Ascending aorta (tissue), 2 donors: ENCODE results near the gene LRIG1. TPM values are rescaled to one million over a fixed set of nuclear protein-coding genes. Genes with fewer than 3 reads are reported as not detected.

Experiments used
- DNase-seq, 2 donors: peaks; one replicate each; pipeline ENCODE4 v3.0.0-alpha.2; 2019; ENCODE audit warnings: low spot score in 2 of 2
- H3K27ac ChIP-seq, 2 donors: fragments of 200-600 bp; sonication (generic); one replicate each; pipeline ENCODE4 v1.5.1; 2016 to 2017; ENCODE audit warnings: mild to moderate bottlenecking in 1 of 2
- H3K27me3 ChIP-seq: fragments of 200-600 bp; sonication (generic); one replicate; pipeline ENCODE4 v1.5.1; 2017
- H3K36me3 ChIP-seq, 2 donors: fragments of 200-600 bp; sonication (generic); one replicate each; pipeline ENCODE4 v1.5.1; 2016
- H3K4me1 ChIP-seq, 2 donors: fragments of 200-600 bp; sonication (generic); one replicate each; pipeline ENCODE4 v1.5.1; 2016 to 2017; ENCODE audit warnings: mild to moderate bottlenecking in 1 of 2
- H3K4me3 ChIP-seq, 2 donors: fragments of 200-600 bp; sonication (generic); one replicate each; pipeline ENCODE4 v1.5.1; 2016 to 2017; ENCODE audit warnings: mild to moderate bottlenecking in 1 of 2
- H3K9me3 ChIP-seq, 2 donors: fragments of 200-600 bp; sonication (generic); one replicate each; pipeline ENCODE4 v1.5.1; 2016
- intact Hi-C: fragments of 100-400 bp; cut with DNase I; formaldehyde crosslinking; loops from one replicate; pipeline ENCODE4 v1.15.1; 2023
- total RNA-seq: library from RNA; depleted of rRNA; stranded (reverse); fragments of >200 nt; gene quantifications from one replicate; pipeline ENCODE4 v1.1.0, GENCODE V29; 2016
- TF ChIP-seq, protein P1 (sequence below), 3 experiments: fragments of 200-600 bp in 2 of 3; fragments of 450-650 bp in 1 of 3; sonication (generic) in 2 of 3; IDR thresholded peaks; one replicate each; pipeline ENCODE4 v1.5.1; 2016 to 2019; ENCODE audit warnings: antibody characterized with exemption in 3 of 3, mild to moderate bottlenecking in 1 of 3, moderate library complexity in 1 of 3

The LRIG1 gene
- total RNA-seq, 1 donor from 2014 or later: 62.3 TPM

GRCh38 chr3:66411474-66411873, 89.3 kb downstream of the LRIG1 start:
- no peaks in the 10 kb centered on the region for H3K9me3 ChIP-seq
- H3K27ac ChIP-seq: no peak overlapping the region
- H3K4me3 ChIP-seq: no peak overlapping the region
- TF ChIP-seq, protein P1, sequence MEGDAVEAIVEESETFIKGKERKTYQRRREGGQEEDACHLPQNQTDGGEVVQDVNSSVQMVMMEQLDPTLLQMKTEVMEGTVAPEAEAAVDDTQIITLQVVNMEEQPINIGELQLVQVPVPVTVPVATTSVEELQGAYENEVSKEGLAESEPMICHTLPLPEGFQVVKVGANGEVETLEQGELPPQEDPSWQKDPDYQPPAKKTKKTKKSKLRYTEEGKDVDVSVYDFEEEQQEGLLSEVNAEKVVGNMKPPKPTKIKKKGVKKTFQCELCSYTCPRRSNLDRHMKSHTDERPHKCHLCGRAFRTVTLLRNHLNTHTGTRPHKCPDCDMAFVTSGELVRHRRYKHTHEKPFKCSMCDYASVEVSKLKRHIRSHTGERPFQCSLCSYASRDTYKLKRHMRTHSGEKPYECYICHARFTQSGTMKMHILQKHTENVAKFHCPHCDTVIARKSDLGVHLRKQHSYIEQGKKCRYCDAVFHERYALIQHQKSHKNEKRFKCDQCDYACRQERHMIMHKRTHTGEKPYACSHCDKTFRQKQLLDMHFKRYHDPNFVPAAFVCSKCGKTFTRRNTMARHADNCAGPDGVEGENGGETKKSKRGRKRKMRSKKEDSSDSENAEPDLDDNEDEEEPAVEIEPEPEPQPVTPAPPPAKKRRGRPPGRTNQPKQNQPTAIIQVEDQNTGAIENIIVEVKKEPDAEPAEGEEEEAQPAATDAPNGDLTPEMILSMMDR (IDR thresholded peaks at IDR 0.05): no peak
- DNase-seq: peak in 1 of 2 donors; percentile 59
- H3K4me1 ChIP-seq: peaks cover 6 to 24% of the 10 kb centered on the region in 2 donors
- H3K27me3 ChIP-seq: no peaks in the 10 kb centered on the region
- intact Hi-C loops: no loop called here
- H3K36me3 ChIP-seq: peaks cover 42 to 65% of the 10 kb centered on the region in 2 donors

DNA sequence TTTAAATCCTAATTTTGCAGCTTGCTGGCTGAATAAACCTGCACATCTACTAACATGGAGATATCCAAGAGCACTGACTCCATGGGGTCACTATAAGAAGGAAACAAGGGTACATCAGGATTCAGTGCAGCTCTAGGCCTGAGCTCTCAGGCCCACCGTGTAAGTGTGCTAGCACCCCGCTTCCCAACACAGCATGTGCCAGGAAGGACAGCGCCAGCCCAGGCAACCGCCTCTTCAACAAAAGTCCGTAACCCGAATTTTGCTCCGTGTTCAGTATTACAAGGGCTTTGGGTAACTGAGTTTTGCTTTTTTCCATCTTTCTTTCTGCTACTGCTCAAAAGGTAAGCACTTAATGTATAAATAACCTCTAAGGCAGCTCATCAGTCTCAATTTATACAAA, 89.8 kb downstream of the LRIG1 start:
- H3K27ac ChIP-seq: no peak overlapping the region
- DNase-seq: peak in 1 of 2 donors; percentile 5
- no peaks in the 10 kb centered on the region for H3K27me3 ChIP-seq
- intact Hi-C loops: no loop called here
- peaks cover 6 to 29% of the 10 kb centered on the region in 2 donors for H3K4me1 ChIP-seq
- peaks cover 42 to 63% of the 10 kb centered on the region in 2 donors for H3K36me3 ChIP-seq
- TF ChIP-seq, protein P1 (IDR thresholded peaks at IDR 0.05): no peak
- H3K4me3 ChIP-seq: no peak overlapping the region
- H3K9me3 ChIP-seq: no peaks in the 10 kb centered on the region

GRCh38 chr3:66409771-66410754, 90.8 kb downstream of the LRIG1 start:
- H3K4me3 ChIP-seq: no peak overlapping the region
- intact Hi-C loops: loop anchor here (5.0 to 10.0 kb wide), 3 partner anchors 32 to 315 kb away; no protein-coding TSS in a partner anchor
- no peaks in the 10 kb centered on the region for H3K27me3 ChIP-seq
- TF ChIP-seq, protein P1 (IDR thresholded peaks at IDR 0.05): no peak
- H3K27ac ChIP-seq: peak overlapping the region; percentile 37 to 49
- peak in 1 of 2 donors; percentile 59 for DNase-seq
- H3K9me3 ChIP-seq: no peaks in the 10 kb centered on the region
- H3K4me1 ChIP-seq: peaks cover 11 to 37% of the 10 kb centered on the region in 2 donors
- H3K36me3 ChIP-seq: peaks cover 46 to 56% of the 10 kb centered on the region in 2 donors

DNA sequence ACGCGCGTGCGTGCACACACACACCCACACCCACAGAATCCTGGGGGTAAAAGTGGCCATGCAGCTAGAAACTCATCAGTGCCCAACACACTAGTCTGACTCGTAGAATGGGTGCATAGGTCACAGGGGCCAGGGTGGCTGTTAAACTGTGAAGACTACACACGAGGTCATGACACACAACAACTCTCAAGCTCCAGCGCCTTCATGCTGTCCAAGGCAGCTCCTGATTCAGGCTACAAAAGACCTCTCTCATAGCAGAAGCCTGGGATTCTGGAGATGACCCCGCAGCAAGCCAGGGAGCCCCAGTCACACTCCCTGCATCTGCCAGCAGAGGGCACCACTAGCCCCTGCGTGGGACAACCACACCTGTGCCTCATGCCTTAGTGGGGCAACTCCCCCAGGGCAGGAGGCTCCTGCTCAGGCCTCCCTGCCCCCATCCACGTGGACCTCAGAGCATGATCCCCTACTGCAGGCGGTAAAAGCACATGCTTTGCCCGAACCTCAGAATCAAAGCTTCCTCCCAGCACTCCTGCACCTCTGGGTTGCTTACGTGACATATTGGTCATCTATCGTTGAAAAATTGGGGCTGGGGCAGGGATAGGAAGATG, 93.1 kb downstream of the LRIG1 start:
- Histone ChIP-seq H3K27ac (peak overlapping the region; percentile 80 to 93), H3K27me3 (no peaks in the 10 kb centered on the region), H3K4me3 (no peak overlapping the region), H3K36me3 (peaks cover 38 to 43% of the 10 kb centered on the region in 2 donors), H3K9me3 (no peaks in the 10 kb centered on the region), H3K4me1 (peaks cover 19 to 55% of the 10 kb centered on the region in 2 donors)
- TF ChIP-seq, protein P1 (IDR thresholded peaks at IDR 0.05): peak; percentile 80 to 91 (median 87)
- intact Hi-C loops: loop anchor here (2.0 to 10.0 kb wide), 6 partner anchors 35 to 415 kb away; partner anchors contain the start of gene LRIG1
- peak in 1 of 2 donors; percentile 82 for DNase-seq

- DNase-seq: peak in 1 of 2 donors; percentile 61
- Histone ChIP-seq H3K4me3 (no peak overlapping the region), H3K36me3 (peaks cover 31 to 36% of the 10 kb centered on the region in 2 donors), H3K27me3 (no peaks in the 10 kb centered on the region), H3K27ac (peak overlapping the region; percentile 80 to 93), H3K9me3 (no peaks in the 10 kb centered on the region), H3K4me1 (peaks cover 22 to 62% of the 10 kb centered on the region in 2 donors)
- TF ChIP-seq, protein P1 (IDR thresholded peaks at IDR 0.05): no peak
- intact Hi-C loops: loop anchor here (2.0 to 10.0 kb wide), 6 partner anchors 35 to 416 kb away; partner anchors contain the start of gene LRIG1
These were observed 93.8 kb downstream of the LRIG1 start for GRCh38 chr3:66406831-66407610.
